Keratinocyte (primary cell): Measurements from ENCODE around the gene STMN3.
"Not testable (repeated sequence)": the region's sequence is repeated elsewhere in the genome, so short reads cannot be mapped to it uniquely, and the experiment has no call there.

Experiments
- CTCF ChIP-seq, 3 experiments: IDR thresholded peaks in 1 of 3; conservative IDR thresholded peaks in 1 of 3; optimal IDR thresholded peaks in 1 of 3; 2 replicates in 2 of 3; 3 replicates in 1 of 3; pipeline versions ENCODE3 to v1.5.1; 2011; ENCODE audit warnings: low read length in 3 of 3, mild to moderate bottlenecking in 3 of 3, moderate library complexity in 2 of 3, control low read depth in 1 of 3, inconsistent platforms in 1 of 3; ENCODE audit not compliant: insufficient read depth in 2 of 3; ENCODE audit errors: extremely low read depth in 1 of 3
- EZH2 ChIP-seq: IDR thresholded peaks from one replicate; pipeline ENCODE4 v1.6.1; 2012; ENCODE audit warnings: inconsistent platforms, mild to moderate bottlenecking, low read length, moderate library complexity

GRCh38 chr20:63630956-63631355, 22.3 kb downstream of the STMN3 start:
- TF ChIP-seq CTCF (optimal IDR thresholded peaks at IDR 0.05 in 1 of 3, IDR thresholded peaks at IDR 0.05 in 1 of 3, conservative IDR thresholded peaks at IDR 0.05 in 1 of 3; ENCODE audit: extremely low read depth in 1 of 3, insufficient read depth in 2 of 3, low read length in 3 of 3); EZH2: not testable (repeated sequence)
